ENCODE results near the gene SLC38A11.

SLC38A11 gene

DNA sequence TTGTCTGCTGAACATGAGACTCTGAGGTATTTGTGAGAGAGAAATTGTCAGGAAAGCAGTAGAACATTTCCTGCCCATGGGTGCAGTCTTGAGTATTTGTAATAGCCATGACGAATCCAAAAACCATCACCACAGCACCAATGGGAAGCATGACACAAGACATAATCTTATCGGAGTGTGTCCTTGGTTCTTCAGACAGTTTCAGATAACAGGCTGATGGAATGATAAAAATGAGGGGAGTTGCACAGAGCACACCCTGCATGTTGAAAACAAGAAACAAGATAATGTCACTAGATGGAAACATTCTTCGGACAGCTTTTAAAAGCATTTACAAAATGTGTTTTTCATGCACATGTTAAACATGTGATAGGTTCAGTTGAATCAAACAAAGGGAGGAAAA lies 56.9 kb downstream of the SLC38A11 start:
- TF ChIP-seq, protein P1, sequence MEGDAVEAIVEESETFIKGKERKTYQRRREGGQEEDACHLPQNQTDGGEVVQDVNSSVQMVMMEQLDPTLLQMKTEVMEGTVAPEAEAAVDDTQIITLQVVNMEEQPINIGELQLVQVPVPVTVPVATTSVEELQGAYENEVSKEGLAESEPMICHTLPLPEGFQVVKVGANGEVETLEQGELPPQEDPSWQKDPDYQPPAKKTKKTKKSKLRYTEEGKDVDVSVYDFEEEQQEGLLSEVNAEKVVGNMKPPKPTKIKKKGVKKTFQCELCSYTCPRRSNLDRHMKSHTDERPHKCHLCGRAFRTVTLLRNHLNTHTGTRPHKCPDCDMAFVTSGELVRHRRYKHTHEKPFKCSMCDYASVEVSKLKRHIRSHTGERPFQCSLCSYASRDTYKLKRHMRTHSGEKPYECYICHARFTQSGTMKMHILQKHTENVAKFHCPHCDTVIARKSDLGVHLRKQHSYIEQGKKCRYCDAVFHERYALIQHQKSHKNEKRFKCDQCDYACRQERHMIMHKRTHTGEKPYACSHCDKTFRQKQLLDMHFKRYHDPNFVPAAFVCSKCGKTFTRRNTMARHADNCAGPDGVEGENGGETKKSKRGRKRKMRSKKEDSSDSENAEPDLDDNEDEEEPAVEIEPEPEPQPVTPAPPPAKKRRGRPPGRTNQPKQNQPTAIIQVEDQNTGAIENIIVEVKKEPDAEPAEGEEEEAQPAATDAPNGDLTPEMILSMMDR (IDR thresholded peaks at IDR 0.05; ENCODE audit: insufficient read depth, low read length, missing control alignments), result no peak
- peak; percentile 62 for DNase-seq (ENCODE audit: low read depth, low spot score)
- ChIA-PET POLR2A (no interaction called here), CTCF (interaction anchor here (1.2 to 4.2 kb wide), 2 partner anchors 15 to 57 kb away, joined by 3 to 12 read pairs; partner anchors contain the start of gene COBLL1)
- H3K4me3 ChIP-seq (ENCODE audit: low read depth, low read length), result no peak overlapping the region

GRCh38 chr2:164897469-164898260 lies 57.7 kb downstream of the SLC38A11 start:
- ChIA-PET POLR2A (no interaction called here), CTCF (interaction anchor here (0.7 to 4.2 kb wide), 3 partner anchors 56 to 160 kb away, joined by 3 to 12 read pairs (median 9); partner anchors contain the start of gene COBLL1)
- no peak overlapping the region for H3K4me3 ChIP-seq (ENCODE audit: low read depth, low read length)
- TF ChIP-seq, protein P1 (IDR thresholded peaks at IDR 0.05; ENCODE audit: insufficient read depth, low read length, missing control alignments), result no peak
- no peak for DNase-seq (ENCODE audit: low read depth, low spot score)

DNA sequence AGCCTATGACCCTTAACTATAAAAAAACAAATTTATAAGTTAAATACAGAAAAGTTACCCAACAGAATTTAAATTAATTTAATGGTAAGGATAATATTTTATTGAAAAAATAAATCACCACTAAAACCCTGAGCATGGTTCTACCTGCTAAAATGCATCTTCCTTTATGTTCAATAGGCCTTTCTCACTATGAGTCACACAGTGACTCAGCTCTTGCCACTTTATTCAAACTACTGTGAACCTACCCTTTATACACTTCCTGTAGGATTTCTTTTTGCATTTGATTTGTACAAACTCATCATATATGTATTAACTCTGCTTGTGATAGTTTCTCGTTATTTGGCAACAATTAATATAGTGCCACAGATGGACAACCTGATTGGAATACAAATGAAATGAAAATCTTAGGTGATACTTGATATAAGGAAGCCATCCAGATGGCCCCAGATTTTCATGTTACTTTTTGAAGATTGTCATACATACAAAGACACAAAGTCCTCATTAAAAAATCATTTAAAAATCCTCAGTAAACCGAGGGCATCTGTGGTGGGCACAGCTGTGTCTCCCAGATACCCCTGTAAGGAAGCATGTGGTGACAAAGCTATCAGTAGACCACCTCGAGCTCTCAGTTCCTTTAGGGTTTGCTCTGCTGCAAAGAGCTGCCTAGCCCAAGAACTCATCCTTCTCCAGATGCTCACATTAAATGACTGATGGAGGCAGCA lies 58.5 kb downstream of the SLC38A11 start:
- H3K4me3 ChIP-seq (ENCODE audit: low read depth, low read length), result no peak overlapping the region
- TF ChIP-seq, protein P1 (IDR thresholded peaks at IDR 0.05; ENCODE audit: insufficient read depth, low read length, missing control alignments), result no peak
- POLR2A ChIA-PET, result no interaction called here
- CTCF ChIA-PET, result interaction anchor here (2.3 to 4.2 kb wide), 2 partner anchors 55 to 159 kb away, joined by 9 to 12 read pairs; partner anchors contain the start of gene COBLL1
- peak; percentile 37 for DNase-seq (ENCODE audit: low read depth, low spot score)

DNA sequence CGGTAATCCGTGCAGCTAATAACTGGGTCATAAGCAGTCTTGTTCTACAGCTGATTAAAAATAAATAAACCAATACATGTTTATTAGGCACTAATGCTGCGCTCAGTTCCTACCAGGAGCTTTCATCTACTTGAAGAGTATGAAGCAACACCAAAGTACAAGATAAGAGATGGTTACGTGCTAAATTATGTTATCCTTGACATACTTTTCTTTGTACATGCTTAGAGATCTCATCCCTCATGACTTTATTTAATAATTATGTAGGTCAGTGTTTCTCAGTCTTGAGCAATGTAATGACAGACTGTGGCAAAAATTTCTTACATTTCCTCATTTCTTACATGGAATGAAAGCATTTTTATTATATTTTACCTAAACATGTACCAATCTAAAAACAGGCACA lies 59.1 kb downstream of the SLC38A11 start:
- POLR2A ChIA-PET, result no interaction called here
- DNase-seq (ENCODE audit: low read depth, low spot score), result peak; percentile 54
- TF ChIP-seq, protein P1 (IDR thresholded peaks at IDR 0.05; ENCODE audit: insufficient read depth, low read length, missing control alignments), result no peak
- CTCF ChIA-PET, result interaction anchor here (2.3 to 4.2 kb wide), 2 partner anchors 55 to 158 kb away, joined by 9 to 12 read pairs; partner anchors contain the start of gene COBLL1
- H3K4me3 ChIP-seq (ENCODE audit: low read depth, low read length), result no peak overlapping the region

DNA sequence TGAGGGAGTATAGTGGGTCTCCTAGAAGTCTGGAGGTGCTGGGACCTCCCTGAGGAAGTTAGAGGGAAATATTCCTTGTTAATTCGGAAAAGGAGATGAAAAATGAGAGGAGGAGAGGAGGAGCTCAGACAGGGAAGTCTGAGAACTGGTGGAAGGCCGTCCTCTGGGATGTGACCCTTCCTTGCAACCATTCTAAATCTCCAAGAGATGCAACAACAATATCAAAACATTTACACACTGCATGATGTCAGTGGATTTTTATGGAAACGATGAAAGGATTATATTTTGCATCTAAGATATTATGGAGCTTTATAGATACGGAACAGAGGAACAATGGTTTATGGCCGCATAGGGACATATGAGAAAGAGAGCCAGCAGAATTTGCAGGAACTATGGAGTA lies 63.9 kb downstream of the SLC38A11 start:
- CTCF ChIA-PET, result interaction anchor here (1.2 to 3.0 kb wide), 6 partner anchors 21 to 156 kb away, joined by 3 to 15 read pairs (median 4); partner anchors contain the start of gene COBLL1
- DNase-seq (ENCODE audit: low read depth, low spot score), result no peak
- TF ChIP-seq, protein P1 (IDR thresholded peaks at IDR 0.05; ENCODE audit: insufficient read depth, low read length, missing control alignments), result no peak
- POLR2A ChIA-PET, result no interaction called here
- no peak overlapping the region for H3K4me3 ChIP-seq (ENCODE audit: low read depth, low read length)

- ChIA-PET CTCF (interaction anchor here (1.3 to 3.0 kb wide), 6 partner anchors 30 to 330 kb away, joined by 3 to 15 read pairs (median 3); partner anchors contain the start of gene COBLL1), POLR2A (no interaction called here)
- TF ChIP-seq, protein P1 (IDR thresholded peaks at IDR 0.05; ENCODE audit: insufficient read depth, low read length, missing control alignments), result no peak
- DNase-seq (ENCODE audit: low read depth, low spot score), result no peak
- no peak overlapping the region for H3K4me3 ChIP-seq (ENCODE audit: low read depth, low read length)
Observed at GRCh38 chr2:164890544-164890943, 64.8 kb downstream of the SLC38A11 start.
